GM12878 (cell line): Measurements from ENCODE around the gene ALG8. TPM values are rescaled to one million over a fixed set of nuclear protein-coding genes. Genes with fewer than 3 reads are reported as not detected.

Source experiments
- ATAC-seq: fragments of 200-7000 bp; cut with Tn5 transposase; 3 replicates; pipeline ENCODE4 v1.9.1; 2020; ENCODE audit warnings: mild to moderate bottlenecking, moderate library complexity
- BruUV-seq: library from RNA; stranded (reverse); fragments of 400-500 nt; replicated peaks from 2 replicates; lab custom pipeline; 2021; lab: Mats Ljungman, UMichigan
- CTCF ChIA-PET: fragments of 300-600 bp; sonication (Branson Sonifier 250); formaldehyde crosslinking; extraction: SDS; loops from one replicate; lab custom pipeline; 2021; ENCODE audit warnings: inconsistent platforms; lab: Yijun Ruan, JAX
- POLR2A ChIA-PET: fragments of 350-600 bp; formaldehyde crosslinking; extraction: SDS; loops from one replicate; lab custom pipeline; 2021; ENCODE audit warnings: inconsistent platforms; lab: Charles Lee
- RAD21 ChIA-PET: fragments of 300-600 bp; sonication (Branson Sonifier 250); formaldehyde crosslinking; loops from one replicate; lab custom pipeline; 2023; ENCODE audit warnings: antibody characterized with exemption; ENCODE audit not compliant: unreplicated experiment; lab: Charles Lee
- SMC1A ChIA-PET: fragments of 300-600 bp; sonication (Branson Sonifier 250); formaldehyde crosslinking; loops from one replicate; lab custom pipeline; 2023; ENCODE audit not compliant: unreplicated experiment, uncharacterized antibody; lab: Charles Lee
- DNase-seq: peaks from one replicate; pipeline ENCODE4 v3.0.0-alpha.2; 2011; ENCODE audit warnings: low read depth, low spot score
- FAIRE-seq: peaks from 3 replicates; lab custom pipeline; 2011; peaks lifted over from hg19 to GRCh38; lab: Jason Lieb, UNC
- H2AFZ ChIP-seq: 2 replicates; pipeline ENCODE4 v1.6.0; 2011; ENCODE audit warnings: low read depth, low read length, control low read depth; ENCODE audit not compliant: control insufficient read depth
- H3K27ac ChIP-seq: 2 replicates; pipeline ENCODE4 v1.5.1; 2011; ENCODE audit warnings: control low read depth; ENCODE audit not compliant: control insufficient read depth, insufficient read depth
- H3K27me3 ChIP-seq, 2 experiments: replicated peaks in 1 of 2; 2 replicates each; pipeline versions ENCODE4 v1.6.0 to v1.6.1; 2011; ENCODE audit warnings: low read length in 1 of 2; ENCODE audit not compliant: control insufficient read depth in 2 of 2, insufficient read depth in 2 of 2
- H3K36me3 ChIP-seq, 2 experiments: 2 replicates each; pipeline ENCODE4 v1.5.1; 2011; ENCODE audit warnings: low read length in 1 of 2; ENCODE audit not compliant: control insufficient read depth in 2 of 2, insufficient read depth in 2 of 2
- H3K4me1 ChIP-seq: 2 replicates; pipeline ENCODE4 v1.6.1; 2011; ENCODE audit warnings: mild to moderate bottlenecking, low read length, moderate library complexity, mixed read lengths; ENCODE audit not compliant: control insufficient read depth, insufficient read depth
- H3K4me2 ChIP-seq: 2 replicates; pipeline ENCODE4 v1.6.0; 2011; ENCODE audit warnings: control low read depth; ENCODE audit not compliant: control insufficient read depth, insufficient read depth
- H3K4me3 ChIP-seq: fragments of 200-600 bp; sonication (generic); 2 replicates; pipeline ENCODE4 v1.5.1; 2016
- H3K79me2 ChIP-seq: 2 replicates; pipeline ENCODE4 v1.6.0; 2011; ENCODE audit warnings: low read length; ENCODE audit not compliant: control insufficient read depth, insufficient read depth
- H3K9ac ChIP-seq: 2 replicates; pipeline ENCODE4 v1.8.0; 2011; ENCODE audit warnings: low read length, control low read depth, mixed read lengths; ENCODE audit not compliant: control insufficient read depth, insufficient read depth
- H3K9me3 ChIP-seq: replicated peaks from 3 replicates; pipeline ENCODE4 v1.5.1; 2011; ENCODE audit warnings: mild to moderate bottlenecking, low read length; ENCODE audit not compliant: control insufficient read depth, insufficient read depth
- H4K20me1 ChIP-seq: 2 replicates; pipeline ENCODE4 v1.6.0; 2011; ENCODE audit not compliant: control insufficient read depth, insufficient read depth
- BCLAF1 ChIP-seq: fragments of 450-650 bp; IDR thresholded peaks from 2 replicates; pipeline ENCODE4 v1.6.1; 2017; ENCODE audit warnings: antibody characterized with exemption, mild to moderate bottlenecking, moderate library complexity
- CTCF ChIP-seq, 3 experiments: IDR thresholded peaks in 2 of 3; conservative IDR thresholded peaks in 1 of 3; 2 replicates each; pipeline ENCODE4 v1.5.1; 2011; ENCODE audit warnings: low read depth in 3 of 3, low read length in 3 of 3, mild to moderate bottlenecking in 3 of 3, control low read depth in 2 of 3, moderate library complexity in 2 of 3, inconsistent platforms in 1 of 3, mixed read lengths in 1 of 3; ENCODE audit not compliant: control insufficient read depth in 2 of 3, insufficient read depth in 1 of 3; ENCODE audit errors: extremely low read depth in 1 of 3
- IKZF2 ChIP-seq, 2 experiments: fragments of 450-650 bp; IDR thresholded peaks; 2 replicates each; pipeline ENCODE4 v1.6.1; 2017; ENCODE audit warnings: mild to moderate bottlenecking in 2 of 2, moderate library complexity in 2 of 2
- MYC ChIP-seq: IDR thresholded peaks from 2 replicates; pipeline ENCODE4 v1.6.1; 2011; ENCODE audit warnings: mild to moderate bottlenecking, low read length, moderate library complexity, inconsistent platforms; ENCODE audit not compliant: insufficient read depth, insufficient replicate concordance, insufficient read length, severe bottlenecking
- RAD21 ChIP-seq: IDR thresholded peaks from 2 replicates; pipeline ENCODE4 v1.6.1; 2011; ENCODE audit warnings: mild to moderate bottlenecking, low read depth, low read length, moderate library complexity; ENCODE audit not compliant: insufficient read depth
- RELA ChIP-seq: fragments of 450-650 bp; IDR thresholded peaks from 2 replicates; pipeline ENCODE4 v1.8.0; 2014; ENCODE audit warnings: borderline replicate concordance; ENCODE audit not compliant: partially characterized antibody
- SP1 ChIP-seq: IDR thresholded peaks from one replicate; pipeline ENCODE4 v1.6.1; 2011; ENCODE audit warnings: low read depth, low read length
- WGBS: methylation state at CpG from one replicate; pipeline ENCODE4 v1.1.6; 2016; ENCODE audit warnings: low lambda C conversion rate; ENCODE audit not compliant: insufficient replicate concordance, insufficient coverage; ENCODE audit errors: missing lambda C conversion rate; 5-methylcytosine and 5-hydroxymethylcytosine counted together
- in situ Hi-C: fragments of 300-500 bp; cut with MboI; formaldehyde crosslinking; loops from 9 replicates; pipeline ENCODE4 v1.14.3; 2018; ENCODE audit warnings: mixed read lengths
- intact Hi-C: fragments of 100-400 bp; cut with micrococcal nuclease; formaldehyde crosslinking; loops from one replicate; pipeline ENCODE4 v1.14.2; 2022; ENCODE audit not compliant: unreplicated experiment
- polyA plus RNA-seq, 11 experiments: library from polyadenylated mRNA; depleted of rRNA in 4 of 11; unstranded in 6 of 11; stranded (reverse) in 5 of 11; fragments of >200 nt; fragmentation: Nextera tagmentation in 4 of 11; fragmentation: Illumina TruSeq in 1 of 11; extraction: Ambion mirVana in 4 of 11; extraction: Trizol in 1 of 11; gene quantifications; 1 replicate in 1 of 11; 2 replicates in 10 of 11; pipeline versions ENCODE4 v1.2.1 to v1.2.3, GENCODE V29; 2011 to 2016; ENCODE audit warnings: inconsistent platforms in 2 of 11, missing spikeins in 2 of 11, low read depth in 1 of 11
- total RNA-seq, 4 experiments: library from RNA; depleted of rRNA in 3 of 4; stranded (reverse); fragments of >200 nt in 3 of 4; fragmentation: Illumina TruSeq in 1 of 4; extraction: Trizol in 1 of 4; gene quantifications; 2 replicates each; pipeline versions ENCODE4 v1.2.1 to v1.2.3, GENCODE V29; 2013 to 2021

The ALG8 gene
- total and polyA plus RNA-seq, 10 of the 15 experiments (the other 5 are each of a cell fraction or from before 2014, with no cell fraction given) = 45.7 to 105 (median 68.4) TPM

- no peaks in the 10 kb centered on the region for H3K79me2 ChIP-seq
- intact Hi-C loops (no loop called here), in situ Hi-C loops (no loop called here)
- ChIA-PET CTCF (interaction anchor here (0.7 to 1.8 kb wide), 7 partner anchors 9 to 1410 kb away, joined by 3 to 6 read pairs (median 3); partner anchors contain the start of gene ALG8), POLR2A (interaction anchor here (0.6 to 0.7 kb wide), 3 partner anchors 39 to 544 kb away, joined by 3 to 4 read pairs (median 3); partner anchors contain the start of gene KCTD21), SMC1A (interaction anchor here (1.1 to 1.2 kb wide), 2 partner anchors 10 to 100 kb away, joined by 3 to 4 read pairs; partner anchors contain the start of gene ALG8), RAD21 (interaction anchor here (0.8 kb wide), 1 partner anchor 415 kb away, joined by 3 read pairs; no protein-coding TSS in a partner anchor)
- ATAC-seq (no peak), FAIRE-seq (no peak), DNase-seq (no peak)
- H3K4me2 ChIP-seq = no peak overlapping the region
- no peak overlapping the region for H3K27ac ChIP-seq
- H3K4me1 ChIP-seq = no peaks in the 10 kb centered on the region
- TF ChIP-seq RELA (no peak), BCLAF1 (no peak), MYC (no peak), IKZF2 (IDR thresholded peaks at IDR 0.05) (no peak), RAD21 (peak; percentile 29), CTCF (IDR thresholded peaks at IDR 0.05 in 2 of 3, conservative IDR thresholded peaks at IDR 0.05 in 1 of 3; ENCODE audit: control insufficient read depth in 2 of 3, extremely low read depth in 1 of 3, insufficient read depth in 1 of 3, low read depth in 3 of 3, low read length in 3 of 3) (peak in 1 of 3 experiments; percentile 18; a peak in 1 of 6 replicates), SP1 (no peak)
- no peaks in the 10 kb centered on the region for H3K27me3 ChIP-seq
- no peak overlapping the region for H3K9ac ChIP-seq
- BruUV-seq = no TSS peak
- H3K4me3 ChIP-seq = no peak overlapping the region
- no peaks in the 10 kb centered on the region for H4K20me1 ChIP-seq
- H3K36me3 ChIP-seq = no peaks in the 10 kb centered on the region; a peak in 1 of 4 replicates
- 52% methylated on average over 1 of the region's 1 CpG for WGBS
- no peaks in the 10 kb centered on the region for H3K9me3 ChIP-seq
- H2AFZ ChIP-seq = no peak overlapping the region
Observed at GRCh38 chr11:78149646-78150045, 10.2 kb upstream of the ALG8 start.
